Measurements from ENCODE around the gene PYROXD2. TPM values are rescaled to one million over a fixed set of nuclear protein-coding genes. Genes with fewer than 3 reads are reported as not detected.

Gene PYROXD2
- total and polyA plus RNA-seq, 7 donors: 0.46 to 13.2 (median 1.7) TPM

GRCh38 chr10:98367604-98368451 is 47.2 kb downstream of the PYROXD2 start:
- DNase-seq: no peak

GRCh38 chr10:98366062-98366530 is 48.9 kb downstream of the PYROXD2 start:
- TF ChIP-seq CTCF (IDR thresholded peaks at IDR 0.05): no peak
- intact Hi-C loops (cut with DNase I): no loop called here
- WGBS, 3 donors: 91 to 97% (median 95%) methylated on average over 6 of the region's 6 CpGs

More at GRCh38 chr10:98367604-98368451, 47.2 kb downstream of the PYROXD2 start:
- H3K27ac ChIP-seq: no peak overlapping the region
- H3K36me3 ChIP-seq (ENCODE audit: insufficient read depth in 1 of 2, low read depth in 1 of 2): no peaks in the 10 kb centered on the region
- no peaks in the 10 kb centered on the region for H3K9me3 ChIP-seq
- no peak for TF ChIP-seq CTCF (IDR thresholded peaks at IDR 0.05)
- H3K4me3 ChIP-seq: no peak overlapping the region
- ATAC-seq: no peak
- H3K27me3 ChIP-seq (ENCODE audit: insufficient read depth in 3 of 3, low read length in 2 of 3): no peaks in the 10 kb centered on the region
- 54 to 66% (median 55%) methylated on average over 19 of the region's 19 CpGs for WGBS, 3 donors
- intact Hi-C loops (cut with DNase I): no loop called here
- no peaks in the 10 kb centered on the region for H3K4me1 ChIP-seq

GRCh38 chr10:98365406-98366061 is 49.4 kb downstream of the PYROXD2 start:
- no peaks in the 10 kb centered on the region for H3K4me1 ChIP-seq
- no peak overlapping the region for H3K4me3 ChIP-seq
- 91 to 95% (median 93%) methylated on average over 18 of the region's 18 CpGs for WGBS, 3 donors
- H3K36me3 ChIP-seq (ENCODE audit: insufficient read depth in 1 of 2, low read depth in 1 of 2): no peaks in the 10 kb centered on the region
- no peaks in the 10 kb centered on the region for H3K9me3 ChIP-seq
- TF ChIP-seq CTCF (IDR thresholded peaks at IDR 0.05): no peak
- DNase-seq (no peak), ATAC-seq (no peak)
- intact Hi-C loops (cut with DNase I): no loop called here
- no peak overlapping the region for H3K27ac ChIP-seq
- H3K27me3 ChIP-seq (ENCODE audit: insufficient read depth in 3 of 3, low read length in 2 of 3): no peaks in the 10 kb centered on the region

More at GRCh38 chr10:98366062-98366530, 48.9 kb downstream of the PYROXD2 start:
- H3K36me3 ChIP-seq (ENCODE audit: insufficient read depth in 1 of 2, low read depth in 1 of 2): no peaks in the 10 kb centered on the region
- H3K4me3 ChIP-seq: no peak overlapping the region
- DNase-seq: no peak
- no peaks in the 10 kb centered on the region for H3K4me1 ChIP-seq
- no peaks in the 10 kb centered on the region for H3K9me3 ChIP-seq
- no peak for ATAC-seq
- H3K27ac ChIP-seq: no peak overlapping the region
- H3K27me3 ChIP-seq (ENCODE audit: insufficient read depth in 3 of 3, low read length in 2 of 3): no peaks in the 10 kb centered on the region

GRCh38 chr10:98364432-98365102 is 50.4 kb downstream of the PYROXD2 start:
- ATAC-seq: no peak
- H3K36me3 ChIP-seq (ENCODE audit: insufficient read depth in 1 of 2, low read depth in 1 of 2): no peaks in the 10 kb centered on the region
- H3K9me3 ChIP-seq: no peaks in the 10 kb centered on the region
- no peak for DNase-seq
- H3K27me3 ChIP-seq (ENCODE audit: insufficient read depth in 3 of 3, low read length in 2 of 3): no peaks in the 10 kb centered on the region
- H3K4me3 ChIP-seq: no peak overlapping the region
- WGBS, 3 donors: 92% methylated on average over 9 of the region's 9 CpGs
- no peak for TF ChIP-seq CTCF (IDR thresholded peaks at IDR 0.05)
- H3K4me1 ChIP-seq: no peaks in the 10 kb centered on the region
- intact Hi-C loops (cut with DNase I): no loop called here
- no peak overlapping the region for H3K27ac ChIP-seq

Data from psoas muscle (tissue), 8 donors.